Measurements from ENCODE around the gene GAS7. TPM values are rescaled to one million over a fixed set of nuclear protein-coding genes. Genes with fewer than 3 reads are reported as not detected.

Gene GAS7
- polyA plus RNA-seq, 1 donor (not counting 4 experiments of a cell fraction or from before 2014, with no cell fraction given): 0.10 TPM

DNA sequence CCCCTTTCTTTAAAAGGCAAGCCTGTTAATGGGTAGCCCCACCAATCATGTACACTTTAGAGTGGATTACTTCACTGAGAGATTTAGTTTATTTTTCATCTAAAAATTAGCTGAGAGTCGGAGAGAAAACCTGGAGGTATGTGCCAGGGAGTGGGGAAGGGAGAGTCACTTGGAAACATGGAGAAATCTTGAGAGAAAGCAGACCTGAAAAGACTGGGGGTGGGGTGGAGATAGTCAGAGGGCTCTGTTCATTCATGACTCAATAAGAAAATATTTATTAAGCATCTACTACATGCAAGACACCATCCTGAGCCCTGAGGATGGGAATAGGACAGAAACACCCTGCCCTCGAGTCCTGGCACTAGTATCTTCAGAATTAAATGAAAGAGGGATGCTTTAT, 265.9 kb downstream of the GAS7 start:
- H3K27me3 ChIP-seq (ENCODE audit: control insufficient read depth, extremely low read depth, insufficient read depth, low read length): no peaks in the 10 kb centered on the region

DNA sequence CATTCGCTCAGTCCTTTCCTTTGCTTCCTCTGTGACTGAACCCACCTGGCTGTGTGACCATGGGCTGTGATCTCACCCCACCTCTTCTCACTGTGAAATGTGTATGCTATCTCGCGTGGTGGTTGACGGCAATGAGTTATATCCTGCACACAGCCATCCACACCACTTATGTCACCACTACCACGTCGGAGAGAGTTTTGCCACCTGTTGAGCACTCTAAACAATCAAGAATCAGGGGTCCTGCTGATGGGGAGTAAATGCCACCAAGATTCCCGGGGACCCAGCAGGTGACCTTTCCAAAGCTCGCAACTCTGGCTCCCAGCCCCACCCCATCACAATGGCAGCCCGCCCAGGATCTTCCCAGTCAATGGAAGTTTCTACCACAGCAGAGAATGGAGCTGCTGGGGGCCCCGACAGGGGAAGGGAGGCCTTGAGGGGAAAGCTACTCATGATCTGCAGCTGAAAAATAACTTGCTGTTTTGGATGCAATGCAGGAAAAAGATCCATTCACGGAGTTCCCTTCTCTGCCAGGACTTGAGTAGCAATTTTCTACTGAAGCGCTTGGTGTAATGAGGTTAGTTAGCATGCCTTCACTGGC, 267.2 kb downstream of the GAS7 start:
- no peak overlapping the region for H3K4me3 ChIP-seq (ENCODE audit: control insufficient read depth in 2 of 3, extremely low read depth in 1 of 3, insufficient read depth in 2 of 3, low read depth in 1 of 3, low read length in 3 of 3)
- no peaks in the 10 kb centered on the region for H4K20me1 ChIP-seq (ENCODE audit: control insufficient read depth, extremely low read depth, insufficient read depth, low read length)
- DNase-seq (ENCODE audit: low read depth, low spot score): no peak
- no peaks in the 10 kb centered on the region for H3K9me1 ChIP-seq (ENCODE audit: control insufficient read depth, extremely low read depth, insufficient read depth, low read length)
- no peak overlapping the region for H3K9ac ChIP-seq (ENCODE audit: control insufficient read depth, extremely low read depth, insufficient read depth, low read length)
- no peak overlapping the region for H3K27ac ChIP-seq (ENCODE audit: control insufficient read depth, insufficient read depth, low read length)
- H3K4me2 ChIP-seq (ENCODE audit: control insufficient read depth, extremely low read depth, insufficient read depth, low read depth, low read length): no peak overlapping the region
- H3K36me3 ChIP-seq (ENCODE audit: control insufficient read depth in 2 of 2, extremely low read depth in 1 of 2, insufficient read depth in 2 of 2, low read length in 2 of 2): no peaks in the 10 kb centered on the region
- no peaks in the 10 kb centered on the region for H3K4me1 ChIP-seq (ENCODE audit: control insufficient read depth, extremely low read depth, insufficient read depth, low read length)
- no peak overlapping the region for H2AFZ ChIP-seq (ENCODE audit: control insufficient read depth, low read length)
- no peaks in the 10 kb centered on the region for H3K9me3 ChIP-seq (ENCODE audit: control insufficient read depth, low read depth, low read length)
- dilution Hi-C loops (cut with MboI; ENCODE audit: extremely low pct_ligation_motif_present, low sequenced_read_pairs): no loop called here
- TF ChIP-seq EZH2 (IDR thresholded peaks at IDR 0.05; ENCODE audit: low read length): no peak
- TF ChIP-seq, protein P1, sequence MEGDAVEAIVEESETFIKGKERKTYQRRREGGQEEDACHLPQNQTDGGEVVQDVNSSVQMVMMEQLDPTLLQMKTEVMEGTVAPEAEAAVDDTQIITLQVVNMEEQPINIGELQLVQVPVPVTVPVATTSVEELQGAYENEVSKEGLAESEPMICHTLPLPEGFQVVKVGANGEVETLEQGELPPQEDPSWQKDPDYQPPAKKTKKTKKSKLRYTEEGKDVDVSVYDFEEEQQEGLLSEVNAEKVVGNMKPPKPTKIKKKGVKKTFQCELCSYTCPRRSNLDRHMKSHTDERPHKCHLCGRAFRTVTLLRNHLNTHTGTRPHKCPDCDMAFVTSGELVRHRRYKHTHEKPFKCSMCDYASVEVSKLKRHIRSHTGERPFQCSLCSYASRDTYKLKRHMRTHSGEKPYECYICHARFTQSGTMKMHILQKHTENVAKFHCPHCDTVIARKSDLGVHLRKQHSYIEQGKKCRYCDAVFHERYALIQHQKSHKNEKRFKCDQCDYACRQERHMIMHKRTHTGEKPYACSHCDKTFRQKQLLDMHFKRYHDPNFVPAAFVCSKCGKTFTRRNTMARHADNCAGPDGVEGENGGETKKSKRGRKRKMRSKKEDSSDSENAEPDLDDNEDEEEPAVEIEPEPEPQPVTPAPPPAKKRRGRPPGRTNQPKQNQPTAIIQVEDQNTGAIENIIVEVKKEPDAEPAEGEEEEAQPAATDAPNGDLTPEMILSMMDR (optimal IDR thresholded peaks at IDR 0.05 in 1 of 3, IDR thresholded peaks at IDR 0.05 in 1 of 3, conservative IDR thresholded peaks at IDR 0.05 in 1 of 3; ENCODE audit: extremely low read depth in 1 of 3, insufficient read depth in 2 of 3, low read length in 3 of 3): no peak
- no peak for FAIRE-seq
- no peaks in the 10 kb centered on the region for H3K27me3 ChIP-seq (ENCODE audit: control insufficient read depth, extremely low read depth, insufficient read depth, low read length)
- no peaks in the 10 kb centered on the region for H3K79me2 ChIP-seq (ENCODE audit: control insufficient read depth, insufficient read depth, low read length)

More for the DNA sequence above, 265.9 kb downstream of the GAS7 start:
- Histone ChIP-seq H3K4me1 (ENCODE audit: control insufficient read depth, extremely low read depth, insufficient read depth, low read length) (no peaks in the 10 kb centered on the region), H3K79me2 (ENCODE audit: control insufficient read depth, insufficient read depth, low read length) (no peaks in the 10 kb centered on the region), H4K20me1 (ENCODE audit: control insufficient read depth, extremely low read depth, insufficient read depth, low read length) (no peaks in the 10 kb centered on the region), H3K4me3 (ENCODE audit: control insufficient read depth in 2 of 3, extremely low read depth in 1 of 3, insufficient read depth in 2 of 3, low read depth in 1 of 3, low read length in 3 of 3) (no peak overlapping the region), H3K9ac (ENCODE audit: control insufficient read depth, extremely low read depth, insufficient read depth, low read length) (no peak overlapping the region), H3K9me3 (ENCODE audit: control insufficient read depth, low read depth, low read length) (no peaks in the 10 kb centered on the region), H3K9me1 (ENCODE audit: control insufficient read depth, extremely low read depth, insufficient read depth, low read length) (no peaks in the 10 kb centered on the region), H3K36me3 (ENCODE audit: control insufficient read depth in 2 of 2, extremely low read depth in 1 of 2, insufficient read depth in 2 of 2, low read length in 2 of 2) (no peaks in the 10 kb centered on the region), H2AFZ (ENCODE audit: control insufficient read depth, low read length) (no peak overlapping the region), H3K27ac (ENCODE audit: control insufficient read depth, insufficient read depth, low read length) (no peak overlapping the region), H3K4me2 (ENCODE audit: control insufficient read depth, extremely low read depth, insufficient read depth, low read depth, low read length) (no peak overlapping the region)
- dilution Hi-C loops (cut with MboI; ENCODE audit: extremely low pct_ligation_motif_present, low sequenced_read_pairs): no loop called here
- TF ChIP-seq, protein P1 (optimal IDR thresholded peaks at IDR 0.05 in 1 of 3, IDR thresholded peaks at IDR 0.05 in 1 of 3, conservative IDR thresholded peaks at IDR 0.05 in 1 of 3; ENCODE audit: extremely low read depth in 1 of 3, insufficient read depth in 2 of 3, low read length in 3 of 3): no peak
- no peak for TF ChIP-seq EZH2 (IDR thresholded peaks at IDR 0.05; ENCODE audit: low read length)
- DNase-seq (ENCODE audit: low read depth, low spot score) (no peak), FAIRE-seq (no peak)

Measured in keratinocyte (primary cell).